Tibial nerve (tissue), 4 donors: Measurements from ENCODE around the gene ERICH3. TPM values are rescaled to one million over a fixed set of nuclear protein-coding genes. Genes with fewer than 3 reads are reported as not detected.

Experiments
- DNase-seq, 2 donors: peaks; one replicate each; pipeline ENCODE4 v3.0.0-alpha.2; 2019; ENCODE audit warnings: low spot score in 2 of 2
- H3K27ac ChIP-seq, 4 donors: fragments of 200-600 bp; sonication (generic) in 3 of 4; one replicate each; pipeline ENCODE4 v1.5.1; 2017 to 2019; ENCODE audit warnings: mild to moderate bottlenecking in 1 of 4
- H3K27me3 ChIP-seq, 2 donors: fragments of 200-600 bp; sonication (generic) in 1 of 2; one replicate each; pipeline versions ENCODE4 v1.5.1 to v1.6.0; 2017 to 2019
- H3K36me3 ChIP-seq, 3 donors: fragments of 200-600 bp; sonication (generic); one replicate each; pipeline ENCODE4 v1.5.1; 2018 to 2019
- H3K4me1 ChIP-seq, 4 donors: fragments of 200-600 bp; sonication (generic) in 3 of 4; one replicate each; pipeline ENCODE4 v1.5.1; 2017 to 2019
- H3K4me3 ChIP-seq, 4 donors: fragments of 200-600 bp; sonication (generic) in 3 of 4; one replicate each; pipeline ENCODE4 v1.5.1; 2017 to 2019; ENCODE audit warnings: mild to moderate bottlenecking in 1 of 4, moderate library complexity in 1 of 4
- H3K9me3 ChIP-seq, 4 donors: fragments of 200-600 bp; sonication (generic) in 3 of 4; one replicate each; pipeline ENCODE4 v1.5.1; 2017 to 2019
- EP300 ChIP-seq, 2 donors: sonication (generic); formaldehyde crosslinking; IDR thresholded peaks; one replicate each; pipeline ENCODE4 v1.6.1; 2017; ENCODE audit warnings: antibody characterized with exemption in 2 of 2, mild to moderate bottlenecking in 1 of 2
- POLR2A ChIP-seq, 2 donors: fragments of 450-650 bp; IDR thresholded peaks; one replicate each; pipeline ENCODE4 v1.6.1; 2017; ENCODE audit warnings: antibody characterized with exemption in 2 of 2, mild to moderate bottlenecking in 2 of 2, moderate library complexity in 2 of 2
- WGBS, 2 donors: methylation state at CpG; one replicate each; pipeline ENCODE4 v1.1.5; 2018; 5-methylcytosine and 5-hydroxymethylcytosine counted together
- total RNA-seq, 4 donors: library from RNA; depleted of rRNA; stranded (reverse); fragments of >200 nt; gene quantifications; one replicate each; pipeline ENCODE4 v1.1.0, GENCODE V29; 2016
- TF ChIP-seq, protein P1 (sequence below), 5 experiments: fragments of 200-600 bp in 3 of 5; fragments of 450-650 bp in 2 of 5; sonication (generic) in 3 of 5; IDR thresholded peaks; one replicate each; pipeline ENCODE4 v1.5.1; 2016 to 2019; ENCODE audit warnings: antibody characterized with exemption in 5 of 5, mild to moderate bottlenecking in 3 of 5, moderate library complexity in 2 of 5

The ERICH3 gene, protein sequence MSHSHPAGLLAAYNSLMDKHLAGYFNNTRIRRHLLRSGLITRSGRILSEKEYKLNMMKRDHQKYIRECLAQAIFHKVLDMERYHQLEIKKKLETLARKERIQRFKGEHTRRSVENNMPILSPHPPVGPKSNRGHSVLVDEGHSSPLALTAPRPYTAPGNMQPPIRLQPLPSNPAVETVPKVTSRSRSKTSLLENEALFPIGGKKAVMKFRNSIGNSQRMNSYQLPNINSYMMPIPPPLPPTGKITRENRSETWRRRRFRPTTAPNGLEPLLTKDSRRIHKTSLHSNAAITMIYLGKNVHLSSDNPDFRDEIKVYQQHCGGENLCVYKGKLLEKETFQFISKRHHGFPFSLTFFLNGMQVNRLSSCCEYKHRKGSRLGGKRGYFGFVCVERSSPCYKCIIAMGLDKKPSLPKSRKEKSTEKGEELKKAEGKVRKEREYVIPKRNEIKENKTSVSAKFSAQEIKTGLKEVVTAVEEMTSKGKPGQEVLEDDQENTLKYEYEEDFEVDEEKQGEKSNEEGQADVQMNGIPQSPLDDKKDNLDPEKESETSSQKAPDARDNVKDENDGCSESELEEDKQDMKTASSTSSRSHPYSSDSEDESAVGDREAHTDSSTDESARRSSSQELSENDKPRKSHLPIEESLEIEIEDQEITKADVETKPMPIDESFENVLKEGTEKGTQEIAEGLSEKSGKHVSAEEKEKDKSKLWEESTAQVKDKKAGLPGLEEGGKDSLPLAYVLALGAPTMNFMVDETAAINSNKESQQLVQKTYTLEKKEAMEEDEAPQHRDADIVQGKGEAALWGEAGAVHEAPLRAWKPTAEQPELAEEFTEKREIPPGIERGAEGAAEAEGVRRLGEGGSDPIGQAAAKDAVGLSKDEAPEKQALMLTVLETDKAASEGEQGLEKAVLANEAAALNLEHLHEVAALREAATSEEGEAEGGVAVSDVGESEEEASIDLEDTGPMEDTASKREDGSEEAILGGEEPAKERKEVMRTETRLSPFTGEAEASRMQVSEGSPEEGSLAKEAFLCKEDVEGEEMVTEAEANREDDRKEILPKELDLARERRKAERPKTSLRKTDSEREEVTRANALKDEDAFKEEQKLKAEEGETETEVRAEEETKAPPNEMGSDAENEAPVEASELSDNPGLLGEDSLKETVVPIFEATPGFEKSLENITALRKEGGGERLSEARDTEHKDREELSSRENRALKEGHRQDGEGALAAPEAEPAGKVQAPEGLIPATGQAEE (N-terminal part only)
- total RNA-seq = under 1 TPM; 0.20 to 0.30 (median 0.21) TPM

DNA sequence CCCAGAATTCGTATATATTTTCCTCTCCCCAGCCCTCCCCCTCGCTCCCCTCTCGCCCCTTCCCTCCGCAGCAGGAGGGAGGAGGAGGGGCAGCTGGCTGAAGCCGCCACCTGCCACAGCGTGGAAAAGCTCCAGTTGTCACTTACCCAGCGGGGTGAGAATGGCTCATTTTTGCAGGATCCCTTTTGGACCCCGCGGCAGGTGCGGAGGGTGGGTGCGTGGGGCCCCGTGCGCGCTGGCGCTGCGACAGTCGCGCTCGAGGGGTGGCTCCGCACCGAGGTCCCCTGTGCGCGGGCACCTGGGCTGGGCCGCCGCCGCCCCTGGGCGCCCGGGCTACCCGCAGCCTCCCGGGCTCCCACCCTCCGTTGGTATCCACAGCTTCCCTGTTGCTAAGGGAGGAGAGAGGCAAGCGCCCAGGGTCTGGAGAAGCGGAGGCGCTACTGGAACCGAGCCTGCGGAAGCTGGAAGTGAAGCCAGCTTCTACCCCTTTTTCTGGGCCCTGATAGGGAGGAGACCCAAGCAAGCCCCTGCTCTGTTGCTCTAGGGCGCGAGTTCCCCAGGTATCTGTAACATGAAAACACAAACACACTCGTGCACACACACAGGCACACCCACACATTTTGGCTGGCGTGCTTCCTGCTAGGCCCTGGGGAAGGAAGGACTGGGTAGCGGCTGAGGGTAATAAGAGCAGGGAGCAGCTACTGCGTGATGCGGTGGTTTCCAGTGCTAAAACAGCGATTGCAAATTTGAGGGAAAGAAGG lies at the start of gene ERICH3:
ERICH3 (minus strand) TSS at position 442 of the 761 bp plus-strand sequence; CDS start at position 169, 273 bp downstream.
- no peaks in the 10 kb centered on the region for H3K36me3 ChIP-seq
- peaks cover 0 to 16% (median 8%) of the 10 kb centered on the region in 4 donors for H3K4me1 ChIP-seq
- peak within 1 kb of the TSS; percentile 13 to 57 (median 27) for H3K4me3 ChIP-seq
- WGBS, 2 donors = 2% methylated on average over 15 to 40 of the region's 44 CpGs
- TF ChIP-seq, protein P1, sequence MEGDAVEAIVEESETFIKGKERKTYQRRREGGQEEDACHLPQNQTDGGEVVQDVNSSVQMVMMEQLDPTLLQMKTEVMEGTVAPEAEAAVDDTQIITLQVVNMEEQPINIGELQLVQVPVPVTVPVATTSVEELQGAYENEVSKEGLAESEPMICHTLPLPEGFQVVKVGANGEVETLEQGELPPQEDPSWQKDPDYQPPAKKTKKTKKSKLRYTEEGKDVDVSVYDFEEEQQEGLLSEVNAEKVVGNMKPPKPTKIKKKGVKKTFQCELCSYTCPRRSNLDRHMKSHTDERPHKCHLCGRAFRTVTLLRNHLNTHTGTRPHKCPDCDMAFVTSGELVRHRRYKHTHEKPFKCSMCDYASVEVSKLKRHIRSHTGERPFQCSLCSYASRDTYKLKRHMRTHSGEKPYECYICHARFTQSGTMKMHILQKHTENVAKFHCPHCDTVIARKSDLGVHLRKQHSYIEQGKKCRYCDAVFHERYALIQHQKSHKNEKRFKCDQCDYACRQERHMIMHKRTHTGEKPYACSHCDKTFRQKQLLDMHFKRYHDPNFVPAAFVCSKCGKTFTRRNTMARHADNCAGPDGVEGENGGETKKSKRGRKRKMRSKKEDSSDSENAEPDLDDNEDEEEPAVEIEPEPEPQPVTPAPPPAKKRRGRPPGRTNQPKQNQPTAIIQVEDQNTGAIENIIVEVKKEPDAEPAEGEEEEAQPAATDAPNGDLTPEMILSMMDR (IDR thresholded peaks at IDR 0.05) = no peak
- TF ChIP-seq POLR2A (IDR thresholded peaks at IDR 0.05) (no peak), EP300 (IDR thresholded peaks at IDR 0.05) (no peak)
- no peak for DNase-seq
- no peaks in the 10 kb centered on the region for H3K27me3 ChIP-seq
- H3K27ac ChIP-seq = peak within 1 kb of the TSS in 1 of 4 donors; percentile 47
- H3K9me3 ChIP-seq = peaks cover 0 to 15% (median 0%) of the 10 kb centered on the region in 4 donors

DNA sequence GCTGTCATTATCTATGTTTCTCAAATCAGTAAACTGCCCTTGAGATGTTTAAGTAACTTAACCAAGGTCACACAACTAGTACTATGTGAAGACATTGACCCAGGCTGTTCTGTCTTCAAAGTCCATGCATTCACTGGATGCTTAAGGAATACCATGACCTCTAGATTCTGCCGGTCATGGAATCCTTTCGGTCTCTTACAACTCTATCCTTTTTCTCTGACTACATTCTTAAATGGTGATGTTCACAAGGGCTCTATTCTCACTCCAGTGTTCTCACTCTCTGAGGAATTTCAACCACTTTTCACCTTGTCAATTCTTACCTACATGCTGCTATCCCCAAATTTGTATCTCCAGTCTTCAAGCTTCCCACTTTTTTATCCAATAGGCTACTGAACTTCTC lies 44.0 kb upstream of the ERICH3 start:
- no peak for DNase-seq
- Histone ChIP-seq H3K4me3 (no peak overlapping the region), H3K27ac (no peak overlapping the region), H3K27me3 (no peaks in the 10 kb centered on the region), H3K9me3 (no peaks in the 10 kb centered on the region), H3K36me3 (peaks cover 0 to 94% (median 19%) of the 10 kb centered on the region in 3 donors), H3K4me1 (no peaks in the 10 kb centered on the region)
- TF ChIP-seq, protein P1 (IDR thresholded peaks at IDR 0.05) = no peak
- TF ChIP-seq EP300 (IDR thresholded peaks at IDR 0.05) = no peak
- no peak for TF ChIP-seq POLR2A (IDR thresholded peaks at IDR 0.05)
- WGBS, 2 donors = 80 to 93% methylated on average over 2 of the region's 2 CpGs

DNA sequence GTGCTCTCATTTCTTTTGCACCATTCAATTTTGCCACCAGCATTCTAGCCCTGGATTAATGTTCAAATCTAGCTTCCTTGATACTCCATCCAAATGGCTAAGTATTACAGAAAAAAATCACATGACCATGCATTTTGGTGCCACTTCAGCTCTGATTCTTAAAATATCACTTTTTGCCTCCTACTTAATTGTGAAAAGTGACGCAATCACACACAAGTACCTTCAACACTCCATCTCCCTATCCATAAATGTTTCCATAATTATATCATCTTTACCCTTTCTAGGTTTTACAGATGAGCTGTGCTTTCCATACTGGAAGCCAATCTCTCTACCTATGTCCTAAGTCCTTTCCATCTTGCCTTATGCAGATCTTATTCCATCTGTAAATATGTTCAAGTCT lies 43.2 kb upstream of the ERICH3 start:
- TF ChIP-seq EP300 (IDR thresholded peaks at IDR 0.05) (no peak), POLR2A (IDR thresholded peaks at IDR 0.05) (no peak)
- TF ChIP-seq, protein P1 (IDR thresholded peaks at IDR 0.05) = no peak
- H3K36me3 ChIP-seq = peaks cover 0 to 92% (median 19%) of the 10 kb centered on the region in 3 donors
- H3K4me1 ChIP-seq = no peaks in the 10 kb centered on the region
- H3K9me3 ChIP-seq = no peaks in the 10 kb centered on the region
- H3K4me3 ChIP-seq = no peak overlapping the region
- no peak for DNase-seq
- no peaks in the 10 kb centered on the region for H3K27me3 ChIP-seq
- WGBS, 2 donors = 92 to 100% methylated on average over 1 of the region's 1 CpG
- H3K27ac ChIP-seq = no peak overlapping the region

DNA sequence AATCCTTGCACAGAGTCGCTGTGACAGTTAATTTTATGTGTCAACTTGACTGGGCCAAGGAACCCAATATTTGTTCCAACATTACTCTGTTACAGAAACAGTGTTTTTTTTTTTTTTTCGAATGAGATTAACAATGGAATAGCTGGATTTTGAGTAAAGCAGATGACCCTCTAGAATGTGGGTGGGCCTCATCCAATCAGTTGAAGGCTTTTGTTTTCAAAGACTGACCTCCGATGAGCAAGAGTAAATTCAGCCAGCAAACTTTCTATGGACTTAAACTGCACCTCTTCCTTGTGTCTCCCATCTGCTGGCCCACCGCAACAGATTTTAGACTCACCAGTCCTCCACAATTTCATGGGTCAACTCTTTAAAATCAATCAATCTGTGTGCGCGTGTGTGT lies 42.2 kb upstream of the ERICH3 start:
- Histone ChIP-seq H3K27me3 (no peaks in the 10 kb centered on the region), H3K4me3 (no peak overlapping the region), H3K36me3 (peaks cover 0 to 92% (median 19%) of the 10 kb centered on the region in 3 donors), H3K9me3 (no peaks in the 10 kb centered on the region), H3K27ac (no peak overlapping the region), H3K4me1 (no peaks in the 10 kb centered on the region)
- DNase-seq = no peak
- no peak for TF ChIP-seq EP300 (IDR thresholded peaks at IDR 0.05)
- TF ChIP-seq POLR2A (IDR thresholded peaks at IDR 0.05) = no peak
- TF ChIP-seq, protein P1 (IDR thresholded peaks at IDR 0.05) = no peak
- WGBS, 2 donors = 77 to 96% methylated on average over 6 of the region's 6 CpGs
